Prostate gland (tissue), 2 donors: ENCODE measurements around the gene XYLT2. TPM values are rescaled to one million over a fixed set of nuclear protein-coding genes. Genes with fewer than 3 reads are reported as not detected.

Experiments used
- DNase-seq: peaks from one replicate; pipeline ENCODE4 v3.0.0-alpha.2; 2019; ENCODE audit warnings: low spot score
- H3K27ac ChIP-seq, 2 donors: fragments of 200-600 bp; sonication (generic); 2 replicates each; pipeline ENCODE4 v1.5.1; 2017 to 2019
- H3K27me3 ChIP-seq: fragments of 200-600 bp; sonication (generic); replicated peaks from 2 replicates; pipeline ENCODE4 v1.5.1; 2019; ENCODE audit not compliant: insufficient read depth
- H3K36me3 ChIP-seq, 2 donors: fragments of 200-600 bp; sonication (generic); 1 replicate in 1 of 2; 2 replicates in 1 of 2; pipeline versions ENCODE4 v1.5.1 to v1.8.1; 2017 to 2019
- H3K4me1 ChIP-seq: fragments of 200-600 bp; sonication (generic); replicated peaks from 2 replicates; pipeline ENCODE4 v1.5.1; 2019
- H3K4me3 ChIP-seq, 2 donors: fragments of 200-600 bp; sonication (generic); 2 replicates each; pipeline ENCODE4 v1.5.1; 2017 to 2019
- H3K9me3 ChIP-seq: fragments of 200-600 bp; sonication (generic); 2 replicates; pipeline ENCODE4 v1.5.1; 2017
- POLR2A ChIP-seq: fragments of 450-650 bp; IDR thresholded peaks from one replicate; pipeline ENCODE4 v1.6.1; 2016; ENCODE audit warnings: antibody characterized with exemption, mild to moderate bottlenecking
- POLR2AphosphoS5 ChIP-seq: sonication (generic); formaldehyde crosslinking; IDR thresholded peaks from one replicate; pipeline ENCODE4 v1.6.1; 2017; ENCODE audit warnings: antibody characterized with exemption
- WGBS: methylation state at CpG from one replicate; pipeline ENCODE4 v1.1.5; 2018; 5-methylcytosine and 5-hydroxymethylcytosine counted together
- intact Hi-C: fragments of 100-400 bp; cut with DNase I; formaldehyde crosslinking; loops from one replicate; pipeline ENCODE4 v1.14.2; 2022
- total RNA-seq, 2 donors: library from RNA; depleted of rRNA; stranded (reverse); fragments of >200 nt; gene quantifications; one replicate each; pipeline ENCODE4 v1.1.0, GENCODE V29; 2016
- TF ChIP-seq, protein P1 (sequence below), 4 experiments: fragments of 200-600 bp in 2 of 4; fragments of 450-650 bp in 2 of 4; sonication (generic) in 2 of 4; IDR thresholded peaks; 1 replicate in 3 of 4; 2 replicates in 1 of 4; pipeline ENCODE4 v1.5.1; 2016 to 2019; ENCODE audit warnings: antibody characterized with exemption in 4 of 4, mild to moderate bottlenecking in 2 of 4, moderate library complexity in 2 of 4

The XYLT2 gene
- total RNA-seq, 2 donors from 2014 or later, result 44.8 to 49.8 TPM

DNA sequence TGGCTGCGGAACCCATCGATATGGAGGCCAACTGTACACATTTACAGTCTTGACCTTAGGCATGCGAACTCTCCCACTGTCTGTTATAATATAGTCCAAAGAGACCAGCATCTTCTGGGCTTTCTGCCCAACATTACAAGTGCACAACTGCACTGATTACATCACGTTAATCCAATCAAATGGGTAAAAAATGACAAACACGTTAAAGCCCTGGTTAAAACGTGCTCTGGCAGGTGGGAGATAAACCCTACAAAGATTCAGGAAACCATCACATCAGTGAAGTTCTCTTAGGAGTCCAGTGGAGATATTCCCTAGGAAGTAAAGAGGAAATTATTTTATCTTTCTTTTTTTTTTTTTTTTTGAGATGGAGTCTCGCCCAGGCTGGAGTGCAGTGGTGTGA lies 23.7 kb upstream of the XYLT2 start:
- no peak overlapping the region for H3K27ac ChIP-seq
- no peaks in the 10 kb centered on the region for H3K36me3 ChIP-seq
- no peaks in the 10 kb centered on the region for H3K9me3 ChIP-seq
- no peak for TF ChIP-seq POLR2AphosphoS5
- TF ChIP-seq, protein P1, sequence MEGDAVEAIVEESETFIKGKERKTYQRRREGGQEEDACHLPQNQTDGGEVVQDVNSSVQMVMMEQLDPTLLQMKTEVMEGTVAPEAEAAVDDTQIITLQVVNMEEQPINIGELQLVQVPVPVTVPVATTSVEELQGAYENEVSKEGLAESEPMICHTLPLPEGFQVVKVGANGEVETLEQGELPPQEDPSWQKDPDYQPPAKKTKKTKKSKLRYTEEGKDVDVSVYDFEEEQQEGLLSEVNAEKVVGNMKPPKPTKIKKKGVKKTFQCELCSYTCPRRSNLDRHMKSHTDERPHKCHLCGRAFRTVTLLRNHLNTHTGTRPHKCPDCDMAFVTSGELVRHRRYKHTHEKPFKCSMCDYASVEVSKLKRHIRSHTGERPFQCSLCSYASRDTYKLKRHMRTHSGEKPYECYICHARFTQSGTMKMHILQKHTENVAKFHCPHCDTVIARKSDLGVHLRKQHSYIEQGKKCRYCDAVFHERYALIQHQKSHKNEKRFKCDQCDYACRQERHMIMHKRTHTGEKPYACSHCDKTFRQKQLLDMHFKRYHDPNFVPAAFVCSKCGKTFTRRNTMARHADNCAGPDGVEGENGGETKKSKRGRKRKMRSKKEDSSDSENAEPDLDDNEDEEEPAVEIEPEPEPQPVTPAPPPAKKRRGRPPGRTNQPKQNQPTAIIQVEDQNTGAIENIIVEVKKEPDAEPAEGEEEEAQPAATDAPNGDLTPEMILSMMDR (IDR thresholded peaks at IDR 0.05), result no peak
- no peak for TF ChIP-seq POLR2A
- 64% methylated on average over 7 of the region's 7 CpGs for WGBS
- no peaks in the 10 kb centered on the region for H3K27me3 ChIP-seq
- H3K4me1 ChIP-seq, result peaks cover 7% of the 10 kb centered on the region
- H3K4me3 ChIP-seq, result no peak overlapping the region
- intact Hi-C loops, result no loop called here
- no peak for DNase-seq

DNA sequence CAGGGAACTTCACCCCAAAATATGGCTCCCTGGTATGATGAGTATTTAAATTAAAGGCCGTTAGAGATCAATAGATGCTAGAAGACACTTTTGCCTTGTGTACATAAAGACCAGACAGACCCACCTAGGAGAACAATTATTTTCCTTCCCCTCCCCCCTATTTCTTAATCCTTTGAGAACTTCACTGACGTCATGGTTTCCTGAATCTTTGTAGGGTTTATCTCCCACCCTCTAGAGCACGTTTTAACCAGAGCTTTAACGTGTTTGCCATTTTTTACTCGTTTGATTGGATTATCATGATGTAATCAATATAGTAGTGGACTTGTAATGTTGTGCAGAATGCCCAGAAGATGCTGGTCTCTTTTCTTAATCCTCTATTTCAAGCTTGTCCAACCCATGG lies 22.9 kb upstream of the XYLT2 start:
- Histone ChIP-seq H3K9me3 (no peaks in the 10 kb centered on the region), H3K27me3 (no peaks in the 10 kb centered on the region), H3K4me1 (peaks cover 7% of the 10 kb centered on the region), H3K4me3 (no peak overlapping the region), H3K27ac (no peak overlapping the region), H3K36me3 (no peaks in the 10 kb centered on the region)
- DNase-seq, result no peak
- TF ChIP-seq, protein P1 (IDR thresholded peaks at IDR 0.05), result no peak
- no peak for TF ChIP-seq POLR2A
- no peak for TF ChIP-seq POLR2AphosphoS5
- 73% methylated on average over 5 of the region's 5 CpGs for WGBS
- intact Hi-C loops, result no loop called here

DNA sequence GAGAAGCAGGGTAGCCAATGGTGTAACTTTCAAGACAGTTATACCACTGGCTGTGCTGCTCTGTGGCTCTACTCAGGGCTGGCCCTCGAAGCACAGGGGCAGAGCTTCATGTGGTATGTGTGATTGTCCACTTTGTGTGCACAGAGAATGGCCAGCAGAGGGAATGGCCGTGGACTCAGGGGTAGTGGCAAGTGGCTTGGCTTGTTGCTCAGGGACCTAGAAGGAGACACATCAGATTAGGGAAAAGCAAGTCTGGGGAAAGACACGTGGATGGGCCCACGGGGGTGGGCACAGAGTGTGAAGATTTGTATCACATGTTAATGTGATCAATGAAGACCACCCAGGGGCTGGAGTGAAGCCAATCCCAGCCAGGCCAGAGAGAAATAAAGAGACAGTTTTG lies 20.0 kb upstream of the XYLT2 start:
- Histone ChIP-seq H3K27me3 (no peaks in the 10 kb centered on the region), H3K36me3 (no peaks in the 10 kb centered on the region), H3K4me3 (no peak overlapping the region), H3K27ac (no peak overlapping the region), H3K9me3 (no peaks in the 10 kb centered on the region), H3K4me1 (no peaks in the 10 kb centered on the region)
- TF ChIP-seq POLR2A, result no peak
- TF ChIP-seq, protein P1 (IDR thresholded peaks at IDR 0.05), result no peak
- TF ChIP-seq POLR2AphosphoS5, result no peak
- no peak for DNase-seq
- WGBS, result 40% methylated on average over 4 of the region's 4 CpGs
- intact Hi-C loops, result no loop called here

DNA sequence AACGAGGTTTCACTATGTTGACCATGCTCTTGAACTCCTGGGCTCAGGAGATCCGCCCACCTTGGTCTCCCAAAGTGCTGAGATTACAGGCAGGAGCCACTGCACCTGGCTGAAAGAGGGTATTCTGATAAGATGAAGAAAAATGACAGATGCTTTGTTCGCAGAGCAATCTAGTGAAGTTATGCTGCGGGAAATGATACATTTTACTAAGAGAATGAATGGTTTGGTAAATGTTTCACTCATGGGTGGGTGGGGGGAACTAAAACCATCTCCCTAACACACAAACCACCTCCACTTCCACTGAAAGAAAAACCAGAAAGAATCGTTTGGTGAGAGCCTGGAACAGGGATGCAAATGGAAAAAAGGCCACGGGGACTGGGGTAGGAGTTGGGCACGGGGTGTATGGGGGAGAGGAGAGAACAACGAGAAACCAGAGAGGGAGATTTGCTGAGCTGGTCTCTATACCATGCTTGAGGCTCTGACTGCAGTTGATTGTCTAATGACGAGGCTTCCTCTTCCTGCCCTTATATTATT lies 19.0 kb upstream of the XYLT2 start:
- no peak for TF ChIP-seq POLR2AphosphoS5
- TF ChIP-seq POLR2A, result no peak
- TF ChIP-seq, protein P1 (IDR thresholded peaks at IDR 0.05), result no peak

More for the DNA sequence above, 19.0 kb upstream of the XYLT2 start:
- Histone ChIP-seq H3K36me3 (no peaks in the 10 kb centered on the region), H3K27ac (no peak overlapping the region), H3K9me3 (no peaks in the 10 kb centered on the region), H3K4me3 (no peak overlapping the region), H3K4me1 (no peaks in the 10 kb centered on the region), H3K27me3 (no peaks in the 10 kb centered on the region)
- intact Hi-C loops, result no loop called here
- DNase-seq, result no peak
- WGBS, result 82% methylated on average over 9 of the region's 9 CpGs
